ENCODE data around the gene ETV7.

The ETV7 gene

DNA sequence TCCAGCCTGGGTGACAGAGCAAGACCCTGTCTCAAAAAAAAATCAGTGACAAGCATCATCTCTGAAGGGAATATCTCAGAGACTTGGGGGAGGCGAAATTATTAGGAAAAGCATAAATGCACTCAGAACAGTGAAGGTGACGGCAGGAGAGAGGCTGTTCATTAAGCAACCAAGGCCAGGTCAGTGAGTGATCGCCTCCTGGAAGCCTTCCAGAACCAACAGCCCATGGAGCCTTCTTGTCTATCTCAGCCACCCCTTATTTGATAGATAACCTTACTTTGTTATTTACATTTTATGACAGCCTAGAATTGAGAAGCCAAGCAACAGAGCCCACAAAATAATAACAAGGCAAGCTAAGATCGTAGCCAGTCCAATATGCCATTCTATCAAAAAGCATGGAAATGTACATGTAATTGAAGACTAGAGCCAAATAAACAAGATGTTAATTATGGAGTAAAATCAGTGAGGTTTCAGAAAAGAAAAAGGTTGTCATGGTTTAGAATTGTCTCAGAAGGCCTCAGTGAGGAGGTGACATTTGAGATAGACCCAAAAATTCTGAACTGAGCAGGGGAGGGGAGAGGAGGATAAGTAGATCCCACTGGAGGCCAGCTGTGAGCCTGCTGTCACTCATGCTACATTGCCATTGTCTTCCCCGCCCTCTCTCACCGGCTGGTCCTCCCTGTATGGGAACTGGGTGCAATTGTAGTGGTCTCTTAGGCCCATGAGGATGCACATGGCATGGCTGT is 68.6 kb downstream of the ETV7 start:
- no peak for DNase-seq

DNA sequence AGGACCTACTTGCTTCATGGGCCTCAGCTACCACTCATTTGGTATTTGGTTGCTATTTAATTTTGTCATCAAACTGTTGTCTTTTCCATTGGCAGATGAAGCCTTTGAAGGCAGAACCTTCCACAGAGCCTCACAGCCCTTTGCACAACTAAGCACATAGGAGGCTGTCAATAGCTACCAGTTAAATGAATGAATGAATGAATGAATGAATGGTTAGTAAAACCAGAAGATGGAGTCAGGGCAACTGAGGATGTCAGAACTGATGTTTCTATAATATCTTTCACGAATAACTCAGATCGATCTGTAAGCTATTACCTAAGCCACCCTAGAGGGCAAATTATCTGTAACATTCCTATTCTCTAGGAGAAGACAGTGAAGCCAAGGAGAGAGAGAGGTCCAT is 69.8 kb downstream of the ETV7 start:
- DNase-seq = no peak

Measured in hematopoietic multipotent progenitor cell treated with erythropoietin and hydrocortisone succinate and interleukin-3 and kit ligand, for 4 days (in vitro differentiated cells).